Measurements from ENCODE around the gene NCOR2.

- no peak for TF ChIP-seq POLR2AphosphoS5 (IDR thresholded peaks at IDR 0.05)
- no peak for TF ChIP-seq EP300 (IDR thresholded peaks at IDR 0.05; ENCODE audit: low read depth)
- no peak for TF ChIP-seq POLR2A (IDR thresholded peaks at IDR 0.05)
These were observed 36.4 kb upstream of the NCOR2 start for GRCh38 chr12:124603831-124604251.

Data from transverse colon (tissue), 3 donors.